Activated T-helper 1 cell treated with anti-CD3 and anti-CD28 coated beads, Interleukin-12 subunit alpha, Interleukin-12 subunit beta, Interleukin-2, Interleukin-4 antibody, amounts not matched to agents 30 ng/mL and 10 ng/mL and 1 ng/mL, durations not matched to agents 14 hours and 24 hours and 36 hours (primary cell): Measurements from ENCODE around the gene SH3RF1. TPM values are rescaled to one million over a fixed set of nuclear protein-coding genes. Genes with fewer than 3 reads are reported as not detected.

Experiments
- DNase-seq: peaks from one replicate; pipeline ENCODE4 v3.0.0; 2021; ENCODE audit warnings: low spot score
- H3K27ac Mint-ChIP-seq: one replicate; pipeline ENCODE4 v1.8.0; 2021; ENCODE audit warnings: mild to moderate bottlenecking, mixed read lengths
- H3K27me3 Mint-ChIP-seq: one replicate; pipeline ENCODE4 v1.8.0; 2022; ENCODE audit warnings: mild to moderate bottlenecking, moderate library complexity, mixed read lengths; ENCODE audit not compliant: insufficient read depth
- H3K36me3 Mint-ChIP-seq: one replicate; pipeline ENCODE4 v1.8.0; 2021; ENCODE audit warnings: low read depth, mixed read lengths
- H3K4me1 Mint-ChIP-seq: one replicate; pipeline ENCODE4 v1.8.0; 2021; ENCODE audit warnings: low read depth, mixed read lengths
- H3K4me3 Mint-ChIP-seq: one replicate; pipeline ENCODE4 v1.8.0; 2021; ENCODE audit warnings: mild to moderate bottlenecking, moderate library complexity, mixed read lengths
- H3K9me3 Mint-ChIP-seq: one replicate; pipeline ENCODE4 v1.8.0; 2021; ENCODE audit warnings: mixed read lengths
- intact Hi-C: fragments of 100-400 bp; cut with micrococcal nuclease; formaldehyde crosslinking; loops from one replicate; pipeline ENCODE4 v1.15.1; 2024
- total RNA-seq: library from RNA; stranded (reverse); gene quantifications from 2 replicates; pipeline ENCODE4 v1.2.3, GENCODE V29; 2022

Gene SH3RF1
- total RNA-seq, 1 donor from 2014 or later, result 0.49 TPM

DNA sequence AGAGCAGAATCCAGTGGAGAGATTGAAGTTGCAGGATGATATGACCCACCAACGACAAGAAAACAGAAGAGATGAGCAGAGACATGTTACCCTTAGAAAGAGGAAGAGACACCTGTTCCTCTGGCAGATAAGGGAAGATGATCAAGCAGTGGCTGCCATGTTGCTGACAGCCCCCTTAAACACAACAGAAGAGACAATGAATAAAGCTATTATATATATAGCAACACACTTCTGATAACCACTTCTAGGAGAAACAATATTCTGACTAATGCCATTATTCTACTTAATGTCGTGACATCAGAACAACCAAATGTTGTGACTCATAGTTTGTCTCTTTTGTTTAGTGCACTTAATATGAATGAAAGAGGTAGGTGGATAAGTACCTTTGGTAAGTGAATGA lies 44.9 kb downstream of the SH3RF1 start:
- no peaks in the 10 kb centered on the region for H3K4me1 Mint-ChIP-seq
- no peaks in the 10 kb centered on the region for H3K9me3 Mint-ChIP-seq
- intact Hi-C loops, result no loop called here
- no peak overlapping the region for H3K4me3 Mint-ChIP-seq
- no peak for DNase-seq
- H3K27ac Mint-ChIP-seq, result no peak overlapping the region
- peaks cover 2% of the 10 kb centered on the region for H3K27me3 Mint-ChIP-seq
- H3K36me3 Mint-ChIP-seq, result no peaks in the 10 kb centered on the region

DNA sequence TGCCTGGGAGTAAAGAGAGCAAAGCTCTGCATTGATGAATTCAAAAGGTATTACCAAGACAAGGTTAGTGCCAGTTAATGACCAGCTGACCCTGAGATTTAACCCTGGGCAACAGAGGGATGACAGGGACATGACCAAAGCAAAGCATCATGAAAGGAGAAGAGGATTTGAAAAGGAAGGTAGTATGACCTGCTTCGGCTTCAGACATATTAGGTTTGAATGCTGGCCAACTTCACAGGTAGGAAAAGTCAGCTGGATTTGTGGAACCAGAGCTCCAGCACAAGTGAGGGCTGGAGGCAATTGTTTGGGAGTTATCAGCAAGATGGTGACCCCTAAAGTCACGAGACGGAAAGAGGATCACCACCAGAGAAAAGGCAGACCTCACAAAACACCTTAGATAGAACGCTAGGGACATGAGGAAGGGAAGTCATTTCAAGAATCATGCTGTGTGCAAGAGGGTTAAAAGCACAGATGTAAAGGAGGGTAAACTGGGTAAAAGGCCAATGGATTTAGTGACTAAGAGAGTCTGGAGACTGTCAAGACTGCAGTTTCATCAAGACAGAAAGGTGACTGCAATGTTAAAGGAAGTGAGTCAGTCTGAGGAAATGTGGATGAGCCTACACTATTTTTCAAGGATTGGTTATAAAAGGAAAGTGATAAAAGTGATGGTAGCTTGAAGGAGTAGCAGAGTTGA lies 45.6 kb downstream of the SH3RF1 start:
- H3K4me1 Mint-ChIP-seq, result no peaks in the 10 kb centered on the region
- no peak overlapping the region for H3K4me3 Mint-ChIP-seq
- H3K36me3 Mint-ChIP-seq, result no peaks in the 10 kb centered on the region
- no peak overlapping the region for H3K27ac Mint-ChIP-seq
- no peaks in the 10 kb centered on the region for H3K9me3 Mint-ChIP-seq
- intact Hi-C loops, result no loop called here
- H3K27me3 Mint-ChIP-seq, result peaks cover 2% of the 10 kb centered on the region
- no peak for DNase-seq

GRCh38 chr4:169222761-169223160 lies 48.0 kb downstream of the SH3RF1 start:
- H3K9me3 Mint-ChIP-seq, result no peaks in the 10 kb centered on the region
- no peaks in the 10 kb centered on the region for H3K36me3 Mint-ChIP-seq
- peaks cover 2% of the 10 kb centered on the region for H3K27me3 Mint-ChIP-seq
- DNase-seq, result no peak
- no peak overlapping the region for H3K27ac Mint-ChIP-seq
- intact Hi-C loops, result no loop called here
- H3K4me1 Mint-ChIP-seq, result no peaks in the 10 kb centered on the region
- H3K4me3 Mint-ChIP-seq, result no peak overlapping the region

GRCh38 chr4:169221662-169222061 lies 49.1 kb downstream of the SH3RF1 start:
- H3K36me3 Mint-ChIP-seq, result no peaks in the 10 kb centered on the region
- H3K27me3 Mint-ChIP-seq, result peaks cover under 1% of the 10 kb centered on the region
- no peak for DNase-seq
- H3K4me1 Mint-ChIP-seq, result no peaks in the 10 kb centered on the region
- no peaks in the 10 kb centered on the region for H3K9me3 Mint-ChIP-seq
- intact Hi-C loops, result no loop called here
- no peak overlapping the region for H3K27ac Mint-ChIP-seq
- no peak overlapping the region for H3K4me3 Mint-ChIP-seq

DNA sequence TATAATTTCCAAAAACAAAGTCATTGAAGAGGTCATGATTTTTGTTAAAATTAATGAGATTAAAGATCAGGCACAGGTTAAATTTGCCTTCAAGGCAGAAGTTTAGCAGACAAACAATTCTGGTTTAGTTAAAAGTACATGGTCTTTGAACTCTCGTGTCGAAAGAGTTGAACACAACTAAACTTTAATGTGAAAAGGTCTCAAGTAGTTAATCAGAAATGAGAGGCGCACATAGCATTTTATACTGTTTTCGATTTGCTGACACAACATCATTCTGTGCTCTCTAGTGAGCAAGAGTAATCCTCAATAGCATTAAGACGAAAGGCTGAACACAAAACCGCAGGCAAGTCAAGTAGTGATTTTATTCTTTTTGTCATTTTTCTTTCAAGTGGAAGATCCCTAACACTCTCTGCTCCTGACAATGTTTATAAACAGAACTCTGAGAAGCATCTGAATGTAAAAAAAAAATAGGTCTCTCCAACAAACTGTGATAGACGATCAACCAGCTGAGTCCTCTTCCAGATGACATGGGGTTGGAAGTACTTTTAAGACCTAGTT lies 49.8 kb downstream of the SH3RF1 start:
- no peaks in the 10 kb centered on the region for H3K27me3 Mint-ChIP-seq
- H3K4me3 Mint-ChIP-seq, result no peak overlapping the region
- intact Hi-C loops, result no loop called here
- no peaks in the 10 kb centered on the region for H3K9me3 Mint-ChIP-seq
- no peak overlapping the region for H3K27ac Mint-ChIP-seq
- no peaks in the 10 kb centered on the region for H3K4me1 Mint-ChIP-seq
- DNase-seq, result no peak
- no peaks in the 10 kb centered on the region for H3K36me3 Mint-ChIP-seq

DNA sequence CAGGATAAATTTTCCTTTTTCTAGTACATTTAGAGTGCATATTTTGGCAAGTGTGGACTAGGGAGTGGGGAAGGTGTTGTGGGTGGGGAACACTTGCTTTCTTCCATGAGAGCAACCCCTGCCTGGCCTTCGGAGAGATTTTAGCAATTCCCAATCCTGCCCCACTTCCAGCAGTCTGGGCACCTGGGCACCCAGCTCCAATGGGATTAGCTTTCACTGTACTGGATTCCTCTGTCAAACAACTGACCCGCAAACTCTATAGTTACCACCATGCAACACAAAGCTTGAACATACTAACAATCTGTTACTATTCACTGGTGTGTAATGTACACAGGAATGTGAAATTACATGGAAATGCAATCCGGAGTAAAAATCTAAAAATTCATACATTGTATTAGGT lies 50.3 kb downstream of the SH3RF1 start:
- Mint-ChIP-seq H3K4me1 (no peaks in the 10 kb centered on the region), H3K4me3 (no peak overlapping the region), H3K36me3 (no peaks in the 10 kb centered on the region), H3K9me3 (no peaks in the 10 kb centered on the region), H3K27me3 (no peaks in the 10 kb centered on the region), H3K27ac (no peak overlapping the region)
- no peak for DNase-seq
- intact Hi-C loops, result no loop called here

GRCh38 chr4:169219440-169219839 lies 51.3 kb downstream of the SH3RF1 start:
- Mint-ChIP-seq H3K36me3 (no peaks in the 10 kb centered on the region), H3K9me3 (no peaks in the 10 kb centered on the region), H3K4me1 (no peaks in the 10 kb centered on the region), H3K4me3 (no peak overlapping the region), H3K27me3 (no peaks in the 10 kb centered on the region), H3K27ac (no peak overlapping the region)
- intact Hi-C loops, result no loop called here
- DNase-seq, result no peak

- Mint-ChIP-seq H3K4me3 (no peak overlapping the region), H3K36me3 (no peaks in the 10 kb centered on the region), H3K27ac (no peak overlapping the region), H3K27me3 (no peaks in the 10 kb centered on the region), H3K9me3 (no peaks in the 10 kb centered on the region), H3K4me1 (no peaks in the 10 kb centered on the region)
- intact Hi-C loops, result no loop called here
- DNase-seq, result no peak
These were observed 55.1 kb downstream of the SH3RF1 start for GRCh38 chr4:169215656-169216055.

- Mint-ChIP-seq H3K9me3 (no peaks in the 10 kb centered on the region), H3K4me3 (no peak overlapping the region), H3K27me3 (no peaks in the 10 kb centered on the region), H3K36me3 (no peaks in the 10 kb centered on the region), H3K27ac (no peak overlapping the region), H3K4me1 (no peaks in the 10 kb centered on the region)
- DNase-seq, result no peak
- intact Hi-C loops, result no loop called here
These were observed 57.8 kb downstream of the SH3RF1 start for GRCh38 chr4:169212981-169213380.

DNA sequence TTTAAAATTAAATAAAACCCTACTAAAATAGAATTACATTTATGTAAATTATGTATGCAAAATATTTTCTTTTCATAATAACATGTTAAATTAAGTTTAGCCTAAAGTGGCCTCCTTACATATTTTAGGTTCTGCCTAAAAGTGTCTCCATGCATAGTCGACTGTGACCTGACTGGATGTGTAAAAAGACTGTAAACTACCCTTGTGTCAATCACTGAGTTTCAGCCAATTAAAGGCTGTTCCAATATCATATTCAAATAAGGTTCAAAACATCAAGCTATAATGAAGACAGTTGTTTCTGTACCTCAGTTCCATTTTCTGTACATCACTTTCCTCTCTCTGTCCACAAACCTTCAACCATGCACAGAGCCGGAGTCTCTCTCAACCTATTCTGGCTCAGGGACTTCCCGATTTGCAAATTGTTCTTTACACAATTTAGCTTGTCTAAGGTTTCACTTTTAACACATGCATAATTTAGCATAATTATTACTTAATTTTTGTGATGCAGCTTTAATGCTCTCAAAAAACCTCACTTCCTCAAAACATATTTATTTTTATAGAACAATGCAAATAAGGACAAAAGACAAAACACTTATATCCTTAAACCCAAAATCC lies 60.1 kb downstream of the SH3RF1 start:
- Mint-ChIP-seq H3K27ac (no peak overlapping the region), H3K4me1 (no peaks in the 10 kb centered on the region), H3K9me3 (no peaks in the 10 kb centered on the region), H3K27me3 (no peaks in the 10 kb centered on the region), H3K4me3 (no peak overlapping the region), H3K36me3 (no peaks in the 10 kb centered on the region)
- intact Hi-C loops, result no loop called here
- no peak for DNase-seq

GRCh38 chr4:169209388-169209883 lies 61.3 kb downstream of the SH3RF1 start:
- Mint-ChIP-seq H3K9me3 (no peaks in the 10 kb centered on the region), H3K4me1 (no peaks in the 10 kb centered on the region), H3K36me3 (no peaks in the 10 kb centered on the region), H3K4me3 (no peak overlapping the region), H3K27me3 (no peaks in the 10 kb centered on the region), H3K27ac (no peak overlapping the region)
- DNase-seq, result no peak
- intact Hi-C loops, result no loop called here

GRCh38 chr4:169208516-169208915 lies 62.2 kb downstream of the SH3RF1 start:
- intact Hi-C loops, result no loop called here
- H3K9me3 Mint-ChIP-seq, result no peaks in the 10 kb centered on the region
- no peak overlapping the region for H3K27ac Mint-ChIP-seq
- H3K27me3 Mint-ChIP-seq, result no peaks in the 10 kb centered on the region
- no peak overlapping the region for H3K4me3 Mint-ChIP-seq
- no peaks in the 10 kb centered on the region for H3K4me1 Mint-ChIP-seq
- H3K36me3 Mint-ChIP-seq, result no peaks in the 10 kb centered on the region
- no peak for DNase-seq

- no peak for DNase-seq
- no peak overlapping the region for H3K27ac Mint-ChIP-seq
- H3K4me1 Mint-ChIP-seq, result no peaks in the 10 kb centered on the region
- no peaks in the 10 kb centered on the region for H3K9me3 Mint-ChIP-seq
- H3K4me3 Mint-ChIP-seq, result no peak overlapping the region
- no peaks in the 10 kb centered on the region for H3K36me3 Mint-ChIP-seq
- intact Hi-C loops, result no loop called here
- no peaks in the 10 kb centered on the region for H3K27me3 Mint-ChIP-seq
These were observed 62.7 kb downstream of the SH3RF1 start for GRCh38 chr4:169208090-169208455.
